ENCODE data around the gene INAFM1. TPM values are rescaled to one million over a fixed set of nuclear protein-coding genes. Genes with fewer than 3 reads are reported as not detected.
A peak's percentile ranks its signal among the peaks of the same experiment; 100 is the strongest.
"Not testable (repeated sequence)": the region's sequence is repeated elsewhere in the genome, so short reads cannot be mapped to it uniquely, and the experiment has no call there.

INAFM1 gene
- total and polyA plus RNA-seq, 10 donors = 3.9 to 19.8 (median 12.1) TPM

DNA sequence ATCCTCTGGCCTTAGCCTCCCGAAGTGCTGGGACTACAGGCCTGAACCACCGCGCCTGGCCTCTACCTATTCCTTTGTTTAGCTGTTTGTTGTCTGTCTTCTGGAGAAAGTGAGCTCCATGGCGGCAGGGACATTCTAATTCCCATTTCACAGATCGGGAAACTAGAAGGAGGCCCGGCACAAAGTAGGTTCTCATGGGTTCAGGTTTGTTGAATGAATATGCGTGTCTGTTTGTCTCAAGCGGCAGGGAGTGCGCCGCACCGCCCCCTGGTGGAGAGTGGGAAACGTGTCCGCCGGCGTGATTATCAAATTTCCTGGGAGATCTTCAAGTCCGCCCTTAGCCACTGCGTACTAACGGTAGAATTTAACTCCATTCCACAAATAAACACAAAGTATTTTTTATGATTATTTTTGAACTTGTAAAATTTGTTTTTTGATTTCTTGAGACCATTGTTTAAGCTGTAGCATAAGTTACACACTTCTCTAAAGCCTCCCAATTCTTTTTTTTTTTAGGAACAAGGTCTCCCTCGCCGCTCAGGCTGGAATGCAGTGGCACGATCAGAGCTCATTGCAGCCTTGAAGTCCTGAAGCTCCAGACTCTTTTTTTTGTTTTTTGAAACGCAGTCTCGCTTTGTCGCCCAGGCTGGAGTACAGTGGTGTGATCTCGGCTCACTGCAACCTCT lies 27.2 kb upstream of the INAFM1 start:
- peak; percentile 93 for DNase-seq
- Histone ChIP-seq H3K4me1 (peaks cover 14 to 36% (median 30%) of the 10 kb centered on the region in 6 donors), H3K9me3 (no peaks in the 10 kb centered on the region), H3K4me3 (no peak overlapping the region), H3K27me3 (replicated peaks in 1 of 7) (peaks cover 0 to 35% (median 0%) of the 10 kb centered on the region in 7 donors), H3K27ac (no peak overlapping the region), H3K36me3 (no peaks in the 10 kb centered on the region)
- intact Hi-C loops (cut with DNase I; ENCODE audit: low total_unique reads) = no loop called here
- 31 to 36% (median 34%) methylated on average over 25 of the region's 25 CpGs for WGBS, 5 donors
- TF ChIP-seq POLR2A (IDR thresholded peaks at IDR 0.05) (no peak), POLR2AphosphoS5 (IDR thresholded peaks at IDR 0.05) (peak in 2 of 3 donors; percentile 29 to 40), CTCF (IDR thresholded peaks at IDR 0.05 in 8 of 11, conservative IDR thresholded peaks at IDR 0.05 in 3 of 11) (peak; percentile 71 to 93 (median 86))

GRCh38 chr19:47253016-47253415 lies 21.7 kb upstream of the INAFM1 start:
- H3K9me3 ChIP-seq; H3K36me3 ChIP-seq; H3K27ac ChIP-seq; intact Hi-C loops (cut with DNase I; ENCODE audit: low total_unique reads); H3K27me3 ChIP-seq (replicated peaks in 1 of 7); DNase-seq; H3K4me3 ChIP-seq: not testable (repeated sequence)
- H3K4me1 ChIP-seq = peaks cover 4 to 22% (median 15%) of the 10 kb centered on the region in 6 donors
- WGBS, 5 donors = 79 to 86% (median 85%) methylated on average over 8 of the region's 8 CpGs

DNA sequence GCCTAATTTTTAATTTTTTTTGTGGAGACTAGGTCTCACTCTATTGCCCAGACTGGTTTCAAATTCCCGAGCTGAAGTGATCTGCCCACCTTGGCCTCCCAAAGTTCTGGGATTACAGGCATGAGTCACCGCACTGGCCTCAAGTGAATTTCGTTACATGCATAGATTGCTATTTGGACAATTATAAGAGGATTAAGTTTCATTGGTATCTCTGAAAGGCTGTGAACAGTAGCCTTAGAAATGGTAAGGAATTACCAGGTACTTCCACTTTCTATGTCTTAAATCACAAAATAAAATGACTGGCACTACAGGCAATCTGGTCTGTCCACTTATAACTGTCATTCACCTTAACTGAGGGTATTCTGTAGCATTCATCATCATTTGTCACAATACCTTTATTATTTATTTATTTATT lies 21.2 kb upstream of the INAFM1 start:
- Histone ChIP-seq H3K9me3 (no peaks in the 10 kb centered on the region), H3K4me3 (no peak overlapping the region), H3K27me3 (replicated peaks in 1 of 7) (no peaks in the 10 kb centered on the region), H3K27ac (no peak overlapping the region), H3K36me3 (peaks cover 0 to 4% (median 2%) of the 10 kb centered on the region in 6 donors), H3K4me1 (peaks cover 9 to 26% (median 19%) of the 10 kb centered on the region in 6 donors)
- TF ChIP-seq CTCF (IDR thresholded peaks at IDR 0.05 in 8 of 11, conservative IDR thresholded peaks at IDR 0.05 in 3 of 11) = no peak
- intact Hi-C loops (cut with DNase I; ENCODE audit: low total_unique reads) = no loop called here
- WGBS, 5 donors = 86 to 91% (median 91%) methylated on average over 3 of the region's 3 CpGs
- no peak for DNase-seq

DNA sequence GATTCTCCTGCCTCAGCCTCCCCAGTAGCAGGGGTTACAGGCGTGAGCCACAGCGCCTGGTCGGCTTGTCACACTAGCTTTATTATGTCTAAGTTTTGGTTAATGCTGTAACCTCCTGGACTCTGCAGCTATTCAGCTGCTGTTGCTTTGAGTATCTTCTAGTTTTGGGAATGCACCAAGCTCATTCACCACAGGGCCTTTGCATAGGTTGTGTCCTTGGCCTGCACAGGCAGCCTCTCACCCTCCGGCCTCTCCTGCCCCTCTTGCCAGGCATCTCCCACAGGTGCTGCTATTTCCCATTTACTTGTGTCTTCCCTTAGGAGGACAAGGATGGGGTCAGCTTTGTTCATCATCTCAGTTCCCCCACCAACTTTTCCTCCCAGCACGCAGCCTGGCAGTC lies 20.7 kb upstream of the INAFM1 start:
- no peak for DNase-seq
- Histone ChIP-seq H3K36me3 (peaks cover 0 to 9% (median 7%) of the 10 kb centered on the region in 6 donors), H3K9me3 (no peaks in the 10 kb centered on the region), H3K4me3 (no peak overlapping the region), H3K27me3 (replicated peaks in 1 of 7) (no peaks in the 10 kb centered on the region), H3K27ac (no peak overlapping the region), H3K4me1 (peaks cover 9 to 31% (median 24%) of the 10 kb centered on the region in 6 donors)
- 91 to 97% (median 92%) methylated on average over 5 of the region's 5 CpGs for whole genome bisulfite sequencing, 5 donors
- intact Hi-C loops (cut with DNase I; ENCODE audit: low total_unique reads) = no loop called here
- TF ChIP-seq POLR2AphosphoS5 (IDR thresholded peaks at IDR 0.05) (no peak), POLR2A (IDR thresholded peaks at IDR 0.05) (no peak), CTCF (IDR thresholded peaks at IDR 0.05 in 8 of 11, conservative IDR thresholded peaks at IDR 0.05 in 3 of 11) (no peak)

Data from spleen (tissue), 11 donors.